HTERT RPE-1 (cell line): ENCODE data around the gene PDCD11.
"Not testable (repeated sequence)": the region's sequence is repeated elsewhere in the genome, so short reads cannot be mapped to it uniquely, and the experiment has no call there.

ENCODE experiments used
- in situ Hi-C: fragments of 300-500 bp; cut with MboI; formaldehyde crosslinking; loops from 4 replicates; pipeline ENCODE4 v1.14.3; 2020; ENCODE audit warnings: low sequenced_read_pairs

The PDCD11 gene

DNA sequence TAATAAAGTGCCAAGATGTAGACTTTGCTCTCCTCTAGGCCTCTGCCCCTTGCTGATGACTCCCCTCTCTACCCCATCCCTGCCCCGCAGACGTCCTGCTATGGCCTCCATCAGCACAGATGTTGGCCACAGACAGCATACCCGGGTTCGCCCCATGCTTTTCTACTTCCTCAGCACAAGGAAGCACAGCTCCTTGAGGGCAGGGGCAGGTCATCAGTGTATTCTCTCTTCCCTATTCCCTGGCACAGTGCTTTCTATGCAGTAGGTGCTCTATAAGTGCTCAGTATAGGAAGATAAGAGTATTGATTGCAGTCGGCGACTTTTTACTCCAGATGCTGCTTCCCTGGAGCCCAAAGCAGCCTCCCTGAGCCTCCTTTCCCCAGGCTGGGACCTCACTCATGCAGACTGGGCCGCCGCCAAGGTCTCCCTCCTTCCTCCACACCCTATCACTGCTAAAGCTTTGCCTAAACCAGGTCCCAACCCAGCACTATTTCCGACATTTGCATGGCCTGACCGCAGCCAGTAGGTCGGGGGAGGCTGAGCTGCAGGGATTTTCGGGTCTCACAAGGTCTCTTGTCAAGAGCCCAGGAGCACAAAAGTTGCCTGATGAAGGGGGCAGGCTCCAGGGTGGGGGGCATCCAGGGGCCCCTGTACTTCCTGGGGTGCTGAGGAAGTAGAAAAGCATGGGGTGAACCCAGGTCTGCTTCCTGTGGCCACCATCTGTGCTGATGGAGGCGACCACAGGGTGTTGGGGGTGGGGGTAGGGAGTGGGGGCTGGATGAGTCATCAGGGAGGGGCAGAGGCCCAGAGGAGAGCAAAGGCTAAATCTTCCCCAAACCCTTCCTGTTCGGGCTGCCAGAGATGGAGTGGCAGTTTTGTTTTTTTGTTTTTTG lies 74.6 kb downstream of the PDCD11 start:
- in situ Hi-C loops: no loop called here

DNA sequence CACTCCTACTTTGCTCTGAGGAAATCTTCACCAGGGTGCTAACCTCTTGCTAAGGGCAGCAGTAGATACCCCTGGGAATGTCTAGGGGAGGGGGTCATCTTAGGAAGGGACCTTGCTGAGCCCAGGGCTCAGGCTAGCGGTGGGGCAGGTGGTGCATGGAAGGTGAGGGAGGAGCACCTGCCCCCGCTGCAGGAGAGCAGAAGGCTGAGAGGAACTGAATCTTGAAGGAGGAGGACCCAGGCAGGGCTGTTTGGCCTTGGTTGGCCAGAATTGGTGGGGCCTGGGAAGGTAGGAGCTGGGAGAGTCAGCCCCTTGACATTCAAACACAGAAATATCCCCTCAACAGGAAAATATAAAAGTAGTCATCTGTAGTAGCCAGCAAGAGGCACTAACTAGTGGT lies 75.6 kb downstream of the PDCD11 start:
- in situ Hi-C loops: no loop called here

DNA sequence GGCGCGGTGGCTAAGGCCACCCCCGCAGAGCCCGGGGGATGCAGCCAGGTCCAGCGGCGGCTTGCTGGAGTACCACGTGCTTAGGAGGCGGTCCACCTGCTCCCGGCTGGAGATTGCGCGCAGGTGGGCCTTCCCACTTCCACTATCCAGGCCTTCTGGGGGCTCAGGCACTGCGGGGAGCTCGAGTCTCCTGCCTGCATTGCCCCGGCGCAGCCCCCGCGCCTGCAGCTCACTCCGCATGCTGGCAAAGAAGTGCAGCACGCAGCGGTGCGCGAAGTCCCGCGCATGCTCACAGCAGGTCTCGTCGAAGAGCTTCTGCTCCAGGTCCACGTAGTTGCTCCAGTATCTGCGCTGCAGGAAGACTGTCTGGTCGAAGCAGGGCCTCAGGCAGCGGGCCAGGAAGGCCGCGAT lies 76.8 kb downstream of the PDCD11 start:
- in situ Hi-C loops: no loop called here

DNA sequence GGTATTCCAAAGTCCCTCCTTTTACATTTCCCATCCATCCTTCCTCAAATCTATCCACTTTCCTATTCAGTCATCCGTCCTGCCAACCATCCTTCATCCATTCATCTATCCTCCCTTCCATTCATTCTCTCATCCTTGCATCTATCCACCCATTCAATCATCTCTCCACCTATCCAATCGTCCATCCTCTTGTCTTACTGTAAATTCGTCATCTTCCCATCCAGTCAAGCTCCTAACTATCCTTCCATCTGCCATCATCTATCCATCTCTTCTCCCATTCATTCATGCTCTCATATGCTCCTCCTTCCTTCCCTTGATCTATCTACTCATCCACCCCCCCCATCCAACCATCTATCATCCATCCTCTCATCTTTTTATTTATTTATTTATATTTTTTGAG lies 77.7 kb downstream of the PDCD11 start:
- in situ Hi-C loops: no loop called here

DNA sequence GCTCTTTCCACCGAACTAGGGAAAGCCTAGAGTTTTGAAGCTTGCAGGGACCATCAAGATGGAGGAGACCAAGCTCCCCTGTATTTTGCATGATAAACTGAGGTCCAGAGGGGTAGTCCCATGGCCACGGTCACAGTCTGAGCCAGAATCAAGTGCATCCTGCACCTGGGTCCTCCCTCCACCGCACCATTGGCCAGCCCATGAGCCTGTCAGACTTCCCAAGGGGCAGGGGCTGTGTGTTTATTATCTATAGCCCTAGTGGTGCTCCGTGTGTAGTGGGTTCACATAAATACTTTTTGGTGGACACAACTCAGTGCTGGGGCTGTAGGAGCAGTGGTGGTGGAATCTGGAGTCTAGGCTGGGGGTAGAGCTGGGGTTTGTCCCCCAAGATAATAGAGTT lies 79.0 kb downstream of the PDCD11 start:
- in situ Hi-C loops: no loop called here

DNA sequence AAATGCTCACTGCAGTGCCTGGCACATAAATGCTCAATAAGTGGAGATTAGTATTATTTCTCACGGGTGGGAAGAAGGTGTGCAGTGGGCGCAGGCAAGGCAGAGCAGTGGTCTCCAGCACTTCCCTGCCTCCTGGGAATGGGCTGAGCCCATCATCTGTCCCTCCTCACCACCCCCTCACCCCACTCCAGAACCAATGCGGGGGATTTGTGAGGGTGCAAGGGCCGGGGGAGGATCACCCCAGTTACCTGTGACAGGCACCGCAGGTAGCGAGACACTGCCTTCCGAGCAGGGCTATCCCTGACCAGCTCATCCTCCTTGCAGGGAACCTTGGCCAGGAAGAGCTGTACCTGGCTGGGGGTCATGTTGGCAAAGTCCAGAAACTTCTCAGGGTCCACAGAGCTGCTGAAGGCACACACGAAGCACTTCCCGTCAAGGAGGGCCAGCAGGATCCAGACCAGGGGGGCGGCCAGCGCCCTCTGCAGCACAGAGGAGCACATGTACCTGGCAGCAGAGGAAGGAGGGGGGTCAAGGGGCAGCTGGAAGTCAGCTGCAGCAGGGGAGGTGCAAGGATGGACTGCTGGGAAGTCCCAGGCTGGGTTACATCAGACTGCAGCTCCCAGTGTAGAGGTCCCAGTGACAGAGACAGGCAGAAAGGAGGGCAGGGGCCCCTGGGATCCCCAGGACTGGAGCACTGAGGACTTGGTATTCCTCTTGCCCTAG lies 79.8 kb downstream of the PDCD11 start:
- in situ Hi-C loops: no loop called here

DNA sequence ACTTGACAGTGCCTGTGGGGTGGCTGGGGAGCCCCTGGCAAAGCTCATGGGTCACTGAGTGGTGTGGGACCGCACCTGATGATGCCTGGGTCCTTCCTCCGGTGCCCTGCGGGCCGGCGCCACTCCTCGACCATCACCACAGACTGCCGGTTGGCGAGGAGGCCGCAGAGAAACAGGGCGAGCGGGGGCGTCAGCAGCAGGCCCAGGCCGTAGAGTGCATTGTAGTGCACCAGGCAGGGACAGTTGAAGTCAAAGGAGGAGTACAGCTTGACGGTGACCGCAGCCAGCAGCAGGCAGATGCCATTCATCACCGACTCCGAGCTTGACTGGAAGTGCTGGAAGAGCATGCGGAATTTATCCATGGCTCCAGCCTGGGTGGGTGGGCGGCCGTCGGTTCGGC lies 82.2 kb downstream of the PDCD11 start:
- in situ Hi-C loops: no loop called here

DNA sequence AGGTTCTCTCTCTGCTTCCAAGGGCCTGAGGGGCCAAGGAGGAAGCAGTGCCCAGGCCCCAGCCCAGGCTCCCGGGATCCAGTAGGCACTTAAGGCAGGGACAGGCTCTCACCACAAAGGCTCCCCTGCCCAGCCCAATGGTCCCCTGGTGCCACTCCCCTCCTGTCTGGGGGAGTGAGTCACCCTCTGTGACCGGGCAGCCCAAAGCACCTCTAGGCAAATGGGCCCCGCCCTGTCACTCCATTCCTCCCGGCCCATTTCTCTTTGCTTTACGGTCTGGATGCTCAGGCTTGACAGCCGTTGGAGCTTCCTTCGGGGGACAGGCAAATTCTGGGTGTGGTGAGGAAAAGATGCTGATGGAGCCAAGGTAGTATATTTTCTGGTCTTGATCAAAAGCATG lies 82.7 kb downstream of the PDCD11 start, which contains the start of gene CALHM3:
Gene CALHM3, minus strand, starts transcription at position 106 of the 400 bp plus-strand sequence. CDS start 208 bp downstream, outside the sequence.
- in situ Hi-C loops: no loop called here

DNA sequence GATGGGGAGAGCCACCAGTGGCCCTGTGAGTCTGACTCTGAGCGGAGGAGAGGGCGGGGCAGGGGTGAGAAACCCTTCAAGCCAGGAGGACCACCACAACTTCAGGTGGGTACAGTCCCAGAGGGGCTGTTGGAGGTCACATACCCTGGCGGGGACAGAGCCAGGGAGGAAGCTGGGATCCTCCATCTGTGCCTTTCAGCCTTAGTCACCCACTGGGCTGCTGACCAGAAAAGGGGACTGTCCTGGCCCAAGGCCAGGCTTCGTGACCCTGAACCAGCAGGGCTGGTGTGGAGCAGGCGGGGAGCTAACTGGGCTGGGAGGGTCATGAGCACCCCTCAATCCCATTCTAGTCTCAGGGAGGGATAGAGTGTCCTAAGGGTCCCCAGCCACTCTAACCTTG lies 84.1 kb downstream of the PDCD11 start:
- in situ Hi-C loops: no loop called here

DNA sequence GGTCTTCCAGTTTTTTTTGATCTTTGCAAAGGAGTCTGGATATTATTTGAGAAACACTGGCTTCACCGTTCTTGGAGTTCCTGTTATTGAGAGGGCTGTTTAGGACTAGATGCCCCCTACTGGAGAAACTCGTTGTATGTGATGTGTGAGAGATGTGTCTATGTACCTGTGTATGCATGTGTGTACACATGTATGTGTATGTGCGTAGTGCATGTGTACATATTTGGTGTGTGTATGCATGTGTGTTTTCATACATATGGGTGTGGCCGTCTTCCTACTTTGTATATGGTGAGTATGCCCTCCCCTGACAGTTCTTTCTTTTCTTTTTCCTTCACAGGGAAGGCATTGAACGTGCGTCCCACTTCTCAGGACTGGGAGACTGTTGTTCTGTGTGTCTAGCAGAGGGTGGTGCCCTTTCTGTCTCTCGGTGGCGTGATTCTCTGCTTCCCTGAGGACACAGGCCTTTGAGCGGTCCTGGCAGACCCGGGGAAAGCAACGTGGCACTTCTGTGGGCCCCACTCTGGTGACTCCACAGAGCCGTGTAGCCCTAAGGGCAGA lies 85.6 kb downstream of the PDCD11 start:
- in situ Hi-C loops: no loop called here

DNA sequence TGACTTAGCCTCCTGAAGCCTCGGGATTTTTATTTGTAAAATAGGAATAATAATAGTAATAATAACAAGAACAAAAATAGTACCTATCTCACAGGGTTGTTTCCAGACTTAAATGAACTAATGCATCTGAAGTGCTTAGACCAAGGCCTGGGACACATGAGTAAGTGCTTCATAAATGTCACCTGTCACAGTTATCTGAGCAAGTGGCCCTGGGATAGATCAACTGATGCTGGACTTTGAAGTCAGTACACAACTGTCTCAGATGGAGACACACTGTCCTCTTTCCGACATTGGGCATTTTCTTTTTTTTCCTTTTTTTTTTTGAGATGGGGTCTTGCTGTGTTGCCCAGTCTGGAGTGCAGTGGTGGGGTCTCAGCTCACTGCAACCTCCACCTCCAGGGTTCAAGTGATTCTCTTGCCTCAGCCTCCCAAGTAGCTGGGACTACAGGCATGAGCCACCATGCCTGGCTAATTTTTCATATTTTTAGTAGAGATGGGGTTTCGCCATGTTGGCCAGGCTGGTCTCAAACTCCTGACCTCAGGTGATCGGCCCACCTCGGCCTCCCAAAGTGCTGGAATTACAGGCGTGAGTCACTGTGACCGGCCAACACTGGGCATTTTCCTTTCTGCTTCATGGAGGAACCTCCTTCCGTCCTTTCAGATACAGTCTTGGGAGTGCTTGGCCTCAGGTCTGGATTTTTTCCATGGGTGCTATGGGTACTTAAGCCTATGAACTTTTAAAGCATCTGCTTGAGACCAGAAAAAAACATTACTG lies 90.4 kb downstream of the PDCD11 start:
- in situ Hi-C loops: not testable (repeated sequence)

DNA sequence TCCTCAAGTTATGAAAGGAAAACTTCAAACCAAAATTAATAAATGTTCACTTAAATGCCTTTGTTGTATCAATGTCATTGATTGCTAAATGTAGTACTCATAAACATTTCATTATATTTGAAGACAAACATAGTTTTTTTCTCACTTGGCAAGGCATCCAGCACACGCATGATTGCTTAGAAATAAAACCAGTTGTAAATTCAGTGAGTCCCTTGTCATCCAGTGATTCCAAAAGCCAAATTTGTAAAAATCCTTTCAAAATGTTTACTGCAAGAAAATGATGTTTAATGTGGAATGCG lies 90.9 kb downstream of the PDCD11 start:
- in situ Hi-C loops: no loop called here

DNA sequence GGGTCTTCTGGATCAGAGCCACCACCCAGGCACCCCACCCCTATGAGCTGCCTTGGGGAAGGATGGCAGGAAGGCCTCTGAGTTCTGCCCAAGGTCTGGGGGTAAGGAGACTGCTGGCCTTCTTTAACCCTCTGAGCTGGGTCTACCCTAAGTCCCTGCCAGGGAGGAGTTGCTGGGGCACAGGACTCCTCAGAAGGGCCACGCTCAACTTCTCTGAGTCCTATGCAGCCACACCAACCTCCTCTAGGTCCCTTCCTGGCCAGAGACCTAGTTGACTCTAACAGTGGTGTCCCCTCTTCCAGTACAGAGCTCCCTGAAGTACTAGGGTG lies 94.5 kb downstream of the PDCD11 start:
- in situ Hi-C loops: no loop called here

DNA sequence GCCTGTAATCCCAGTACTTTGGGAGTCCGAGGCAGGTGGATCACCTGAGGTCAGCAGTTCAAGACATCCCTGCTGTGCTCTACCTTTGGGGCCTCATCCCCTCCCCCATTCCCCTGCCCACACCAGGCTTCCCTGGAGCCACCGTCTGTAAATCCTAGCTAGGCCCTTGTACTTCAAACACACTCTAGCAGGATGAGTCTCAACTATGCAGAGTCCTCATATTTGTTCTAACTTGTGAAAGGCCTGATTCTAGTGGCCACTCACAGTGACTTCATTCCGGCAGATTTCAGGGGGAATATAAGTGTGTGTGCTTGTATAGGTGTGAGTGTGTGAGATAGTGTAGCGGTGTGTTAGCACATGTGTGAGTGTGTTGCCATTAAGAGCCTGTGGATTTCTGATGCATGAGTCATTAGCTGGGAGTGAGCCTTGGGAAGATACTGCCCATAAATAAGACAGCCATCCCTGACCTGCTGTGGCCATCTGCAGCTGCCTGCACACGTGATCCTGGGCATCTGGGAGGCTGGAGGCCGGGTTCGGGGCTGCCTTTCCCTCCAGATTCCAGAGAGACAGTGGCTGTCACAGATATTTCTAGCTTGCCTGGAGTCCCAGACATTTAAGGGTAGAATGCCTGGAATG lies 95.4 kb downstream of the PDCD11 start:
- in situ Hi-C loops: no loop called here

DNA sequence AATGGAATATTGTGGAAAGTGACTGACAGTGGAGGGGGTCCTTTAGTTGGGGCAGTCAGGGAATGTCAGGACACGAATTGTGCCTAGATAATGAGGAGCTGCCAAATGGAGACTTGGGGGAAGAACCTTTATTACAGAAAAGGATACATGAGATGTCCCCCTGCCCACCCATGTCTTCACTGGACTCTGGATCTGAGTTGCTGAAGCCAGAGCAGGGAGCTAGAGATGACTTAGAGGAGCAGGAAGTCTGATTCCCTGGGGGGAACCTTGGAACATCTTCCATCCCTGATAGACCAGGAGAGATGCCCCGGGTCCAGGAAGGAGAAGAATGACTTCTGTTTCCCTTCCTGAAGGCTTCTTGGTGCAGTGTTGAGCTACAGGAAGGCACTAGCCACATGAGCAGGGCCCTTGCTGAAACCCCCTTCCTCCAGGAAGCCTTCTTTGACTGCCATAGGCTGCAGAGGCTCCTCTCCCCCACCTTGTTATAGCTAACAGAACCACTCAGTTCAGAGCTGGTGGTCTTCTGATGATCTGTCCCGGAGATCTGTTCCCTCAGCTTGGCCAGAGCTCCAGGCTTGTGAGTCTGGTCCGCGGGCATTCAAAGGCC lies 96.3 kb downstream of the PDCD11 start:
- in situ Hi-C loops: no loop called here

DNA sequence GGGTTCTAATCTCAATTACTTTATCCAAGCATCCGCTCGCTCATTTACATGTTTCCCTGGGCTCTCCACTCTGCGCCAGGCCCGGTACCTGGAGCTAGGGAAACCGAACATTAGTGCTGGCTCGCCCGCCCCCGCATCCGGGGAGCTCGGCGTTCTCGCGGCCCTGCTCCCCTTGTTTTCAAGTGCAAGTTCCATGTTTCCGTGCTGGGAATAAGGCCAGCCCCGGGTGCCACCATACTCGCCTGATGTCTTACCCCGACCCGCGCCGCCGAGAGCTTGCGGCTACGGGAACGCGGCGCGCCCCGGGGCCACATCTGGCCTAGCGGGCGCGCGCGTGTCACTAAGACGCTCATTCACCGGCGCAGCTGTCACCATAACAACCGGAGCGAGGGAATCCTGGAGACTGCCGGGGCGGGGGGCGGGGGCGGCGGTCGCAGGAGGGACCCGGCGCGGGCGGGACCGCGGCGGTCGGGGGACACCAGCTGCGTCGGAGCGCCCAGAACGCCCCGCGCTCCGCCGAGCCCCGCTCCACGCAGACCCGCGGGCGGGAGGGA lies 97.0 kb downstream of the PDCD11 start, which contains the start of gene NEURL1:
Gene NEURL1, plus strand, starts transcription at position 344 of the 554 bp plus-strand sequence. CDS start 683 bp downstream, outside the sequence.
- in situ Hi-C loops: no loop called here

DNA sequence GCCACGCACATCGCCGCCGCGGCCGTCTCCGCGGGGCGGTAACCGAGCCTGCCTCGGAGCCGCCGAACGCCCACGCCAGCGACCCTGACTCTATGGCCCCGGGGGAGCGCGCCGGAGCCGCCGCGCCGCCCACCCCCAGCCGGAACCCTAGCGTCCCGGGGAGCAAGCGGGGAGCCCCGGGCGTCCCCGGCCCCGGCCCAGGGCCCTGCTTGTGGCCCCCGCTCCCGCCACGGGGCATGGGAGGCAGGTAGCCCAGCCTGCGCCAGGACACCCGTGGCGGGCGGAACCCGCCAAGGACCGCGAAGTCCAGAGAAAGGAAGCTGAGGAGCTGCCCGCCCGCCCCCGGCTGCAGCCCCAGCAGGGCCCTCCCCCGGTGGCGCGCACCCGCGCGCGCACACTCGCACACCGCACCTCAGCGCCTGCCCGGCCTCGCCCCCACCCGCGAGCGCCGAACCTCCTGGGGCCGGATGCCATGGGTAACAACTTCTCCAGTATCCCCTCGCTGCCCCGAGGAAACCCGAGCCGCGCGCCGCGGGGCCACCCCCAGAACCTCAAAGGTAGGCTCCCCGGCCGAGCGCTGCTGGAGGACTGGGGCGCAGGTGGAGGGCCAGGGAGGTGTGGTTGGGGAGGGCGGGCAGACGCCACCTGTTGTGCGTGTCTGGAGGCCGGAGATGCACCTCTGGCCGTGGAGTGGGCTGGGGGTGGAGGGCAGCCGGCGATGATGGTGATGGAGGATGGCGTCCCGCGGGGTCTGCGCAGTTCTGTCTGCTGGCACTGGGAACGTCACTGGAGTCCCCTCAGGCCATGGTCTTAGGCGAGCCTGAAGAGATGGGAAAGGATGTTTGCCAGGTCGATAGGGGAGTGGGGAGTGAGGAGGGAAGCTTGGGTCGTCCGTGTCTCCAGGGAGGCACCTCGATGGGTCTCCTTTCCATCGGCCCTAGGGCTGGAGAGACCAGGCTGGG lies 97.8 kb downstream of the PDCD11 start:
- in situ Hi-C loops: no loop called here

DNA sequence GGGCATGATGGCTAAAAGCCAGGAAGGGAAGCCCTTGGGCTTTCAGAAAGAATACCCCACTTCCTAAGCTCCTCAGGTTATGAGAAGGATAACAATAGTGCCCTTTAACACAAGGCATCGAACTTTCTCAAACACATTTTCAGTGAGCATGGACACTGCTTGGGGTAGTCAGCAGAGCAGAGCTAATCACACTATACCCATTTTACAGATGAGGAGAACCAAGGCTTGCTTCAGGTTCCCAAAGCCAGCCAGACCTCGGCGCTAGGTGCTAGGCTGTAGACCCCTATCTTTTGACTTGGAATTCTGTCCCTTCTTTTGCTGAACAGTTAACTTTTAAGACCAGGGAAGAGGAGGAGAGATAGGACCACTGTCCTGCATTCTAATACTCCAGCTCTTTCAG lies 98.9 kb downstream of the PDCD11 start:
- in situ Hi-C loops: no loop called here
